ENCODE data around the gene H2BK1.
A peak's percentile ranks its signal among the peaks of the same experiment; 100 is the strongest.

The H2BK1 gene

DNA sequence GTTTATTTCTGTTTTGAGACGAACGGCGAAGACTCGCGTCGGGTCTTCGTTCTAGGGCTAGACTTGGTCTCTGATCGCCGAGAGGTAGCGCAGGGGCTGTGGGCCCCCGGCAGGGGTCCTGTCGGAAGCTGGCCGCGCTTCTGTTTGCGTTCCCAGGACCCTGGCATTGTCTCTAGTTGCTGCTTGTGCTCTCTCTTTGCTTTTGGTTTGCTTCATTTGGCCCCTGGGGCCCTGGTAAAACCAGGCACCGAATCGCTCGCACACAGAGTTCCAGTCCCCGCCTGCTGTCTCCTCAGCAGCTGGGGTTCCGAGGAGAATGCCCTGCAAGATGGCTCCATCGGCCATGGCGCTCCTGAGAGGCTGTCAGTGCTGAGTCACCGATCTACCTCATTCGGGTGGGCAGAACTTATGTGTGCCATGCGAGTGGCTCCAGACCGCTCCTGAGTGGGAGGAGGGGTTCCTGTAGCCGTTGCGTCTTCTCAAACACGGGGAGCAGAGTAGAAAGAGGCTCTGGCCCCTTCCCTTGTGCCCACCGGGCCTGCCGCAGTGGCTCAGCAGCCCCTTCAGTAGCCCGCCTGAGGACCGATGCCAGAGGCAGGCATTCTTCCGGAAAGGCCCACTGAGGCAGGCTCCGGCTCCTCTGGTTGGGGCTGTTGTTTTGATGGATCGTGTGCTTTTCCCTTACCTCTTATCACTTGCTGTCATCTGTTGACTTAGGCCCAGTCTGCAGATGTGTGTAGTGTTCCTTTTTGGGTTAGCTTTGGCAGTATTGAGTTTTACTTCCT, 22.8 kb upstream of the H2BK1 start:
- peaks cover 4% of the 10 kb centered on the region; the same call in 1 of the 2 replicates for H3F3A ChIP-seq (ENCODE audit: control insufficient read depth, insufficient read depth)
- H3K4me3 ChIP-seq (ENCODE audit: low read length), result peak overlapping the region; percentile 85
- peak overlapping the region; percentile 94 for H3K4me2 ChIP-seq (ENCODE audit: low read length)
- no peaks in the 10 kb centered on the region for H3K9me2 ChIP-seq (replicated peaks; ENCODE audit: control insufficient read depth, low read length)
- peaks cover 31% of the 10 kb centered on the region for H3K79me2 ChIP-seq (ENCODE audit: control insufficient read depth, low read length)
- H3K27me3 ChIP-seq (ENCODE audit: control insufficient read depth, low read length), result no peaks in the 10 kb centered on the region
- peaks cover 40% of the 10 kb centered on the region for H3K36me3 ChIP-seq (ENCODE audit: control insufficient read depth, low read length)
- no peak for TF ChIP-seq EZH2phosphoT487 (IDR thresholded peaks at IDR 0.05; ENCODE audit: borderline replicate concordance, low read length)
- TF ChIP-seq, protein P1, sequence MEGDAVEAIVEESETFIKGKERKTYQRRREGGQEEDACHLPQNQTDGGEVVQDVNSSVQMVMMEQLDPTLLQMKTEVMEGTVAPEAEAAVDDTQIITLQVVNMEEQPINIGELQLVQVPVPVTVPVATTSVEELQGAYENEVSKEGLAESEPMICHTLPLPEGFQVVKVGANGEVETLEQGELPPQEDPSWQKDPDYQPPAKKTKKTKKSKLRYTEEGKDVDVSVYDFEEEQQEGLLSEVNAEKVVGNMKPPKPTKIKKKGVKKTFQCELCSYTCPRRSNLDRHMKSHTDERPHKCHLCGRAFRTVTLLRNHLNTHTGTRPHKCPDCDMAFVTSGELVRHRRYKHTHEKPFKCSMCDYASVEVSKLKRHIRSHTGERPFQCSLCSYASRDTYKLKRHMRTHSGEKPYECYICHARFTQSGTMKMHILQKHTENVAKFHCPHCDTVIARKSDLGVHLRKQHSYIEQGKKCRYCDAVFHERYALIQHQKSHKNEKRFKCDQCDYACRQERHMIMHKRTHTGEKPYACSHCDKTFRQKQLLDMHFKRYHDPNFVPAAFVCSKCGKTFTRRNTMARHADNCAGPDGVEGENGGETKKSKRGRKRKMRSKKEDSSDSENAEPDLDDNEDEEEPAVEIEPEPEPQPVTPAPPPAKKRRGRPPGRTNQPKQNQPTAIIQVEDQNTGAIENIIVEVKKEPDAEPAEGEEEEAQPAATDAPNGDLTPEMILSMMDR (IDR thresholded peaks at IDR 0.05; ENCODE audit: low read depth, low read length, poor library complexity, severe bottlenecking), result no peak
- H3K9me3 ChIP-seq (ENCODE audit: control insufficient read depth, insufficient read depth, low read length), result no peaks in the 10 kb centered on the region
- H4K20me1 ChIP-seq (ENCODE audit: control insufficient read depth, insufficient read depth, low read depth, low read length), result 0 out of 2 replicates have a peak, but pooled peaks cover 7% of the 10 kb centered on the region
- peak overlapping the region; percentile 4; the same call in 1 of the 2 replicates for H3K27ac ChIP-seq (ENCODE audit: low read depth, low read length)
- H3K4me1 ChIP-seq (ENCODE audit: control insufficient read depth, low read length), result peaks cover 25% of the 10 kb centered on the region

DNA sequence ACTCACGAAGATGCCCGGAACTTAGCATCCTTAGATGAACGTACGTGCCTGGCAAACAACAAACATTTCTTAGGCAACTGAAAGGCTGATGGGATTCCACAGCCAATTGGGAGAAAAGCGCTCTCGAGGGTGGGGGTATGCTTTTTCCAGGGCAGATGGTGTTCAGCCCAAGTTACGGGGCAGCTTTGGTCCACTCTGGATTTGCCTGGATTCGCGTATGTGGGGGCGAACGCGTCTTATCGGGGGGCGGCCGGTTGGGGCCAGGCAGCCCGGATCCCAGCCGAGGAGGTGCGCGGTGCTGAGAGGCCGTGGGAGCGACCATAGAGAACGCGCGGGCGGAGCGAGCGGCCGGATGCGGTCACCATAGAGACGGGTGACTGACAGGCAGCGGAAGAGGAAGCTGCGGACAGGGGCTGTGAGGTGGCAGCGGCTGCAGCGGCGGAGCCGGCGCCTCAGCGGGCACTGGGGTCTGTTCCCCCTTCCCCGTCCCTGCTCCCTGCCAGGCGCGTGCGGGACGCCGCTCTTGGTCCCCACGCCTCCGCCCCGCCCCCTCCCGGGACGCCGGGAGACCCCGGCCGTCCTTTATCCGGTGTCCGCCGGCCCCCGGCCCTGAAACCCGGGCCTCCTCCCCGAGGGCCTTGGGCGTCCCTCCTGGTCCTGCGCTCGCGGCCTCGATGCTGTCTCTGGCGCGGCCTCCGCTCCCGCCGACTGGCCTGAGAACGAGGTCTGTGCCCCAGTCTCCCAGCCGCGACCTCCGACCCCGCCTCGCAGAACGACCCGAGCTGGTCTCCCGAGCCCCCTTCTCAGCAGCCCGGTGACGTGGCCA, 22.0 kb upstream of the H2BK1 start, which contains the start of gene CHPF2:
Gene CHPF2 (plus strand): TSS at position 393 of the 826 bp plus-strand sequence. CDS start 1,529 bp downstream, outside the sequence.
- peaks cover 32% of the 10 kb centered on the region for H3K36me3 ChIP-seq (ENCODE audit: control insufficient read depth, low read length)
- no peaks in the 10 kb centered on the region for H3K9me2 ChIP-seq (replicated peaks; ENCODE audit: control insufficient read depth, low read length)
- no peak for TF ChIP-seq EZH2phosphoT487 (IDR thresholded peaks at IDR 0.05; ENCODE audit: borderline replicate concordance, low read length)
- TF ChIP-seq, protein P1 (IDR thresholded peaks at IDR 0.05; ENCODE audit: low read depth, low read length, poor library complexity, severe bottlenecking), result no peak
- H3K4me2 ChIP-seq (ENCODE audit: low read length), result peak within 1 kb of the TSS; percentile 94
- peaks cover 4% of the 10 kb centered on the region; the same call in 1 of the 2 replicates for H3F3A ChIP-seq (ENCODE audit: control insufficient read depth, insufficient read depth)
- peaks cover 36% of the 10 kb centered on the region for H3K79me2 ChIP-seq (ENCODE audit: control insufficient read depth, low read length)
- peak within 1 kb of the TSS; percentile 4; the same call in 1 of the 2 replicates for H3K27ac ChIP-seq (ENCODE audit: low read depth, low read length)
- no peaks in the 10 kb centered on the region for H3K27me3 ChIP-seq (ENCODE audit: control insufficient read depth, low read length)
- H4K20me1 ChIP-seq (ENCODE audit: control insufficient read depth, insufficient read depth, low read depth, low read length), result 0 out of 2 replicates have a peak, but pooled peaks cover 7% of the 10 kb centered on the region
- no peaks in the 10 kb centered on the region for H3K9me3 ChIP-seq (ENCODE audit: control insufficient read depth, insufficient read depth, low read length)
- H3K4me1 ChIP-seq (ENCODE audit: control insufficient read depth, low read length), result peaks cover 30% of the 10 kb centered on the region
- H3K4me3 ChIP-seq (ENCODE audit: low read length), result peak within 1 kb of the TSS; percentile 85

DNA sequence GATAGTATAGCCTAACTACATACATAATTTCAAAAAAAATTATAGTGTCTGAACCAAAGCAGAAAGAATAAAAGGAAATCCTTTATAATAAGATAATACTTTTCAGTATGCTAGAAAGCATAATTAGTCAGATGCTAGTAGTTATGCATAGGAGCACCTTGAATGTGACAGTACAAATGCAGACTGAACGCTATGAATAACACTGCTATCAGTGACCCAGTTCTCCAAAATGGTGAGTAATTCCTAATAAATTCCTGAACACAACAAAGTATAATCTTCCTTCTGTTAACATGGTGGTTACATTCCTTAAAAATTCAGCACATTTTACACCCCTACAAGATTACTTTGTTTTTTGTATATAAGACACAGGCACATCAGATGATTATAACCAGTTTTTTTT, 20.8 kb upstream of the H2BK1 start:
- H3K4me1 ChIP-seq (ENCODE audit: control insufficient read depth, low read length), result peaks cover 33% of the 10 kb centered on the region
- H3K9me3 ChIP-seq (ENCODE audit: control insufficient read depth, insufficient read depth, low read length), result no peaks in the 10 kb centered on the region
- no peak overlapping the region for H3K27ac ChIP-seq (ENCODE audit: low read depth, low read length)
- peaks cover 9% of the 10 kb centered on the region; the same call in 1 of the 2 replicates for H4K20me1 ChIP-seq (ENCODE audit: control insufficient read depth, insufficient read depth, low read depth, low read length)
- H3K79me2 ChIP-seq (ENCODE audit: control insufficient read depth, low read length), result peaks cover 46% of the 10 kb centered on the region
- TF ChIP-seq, protein P1 (IDR thresholded peaks at IDR 0.05; ENCODE audit: low read depth, low read length, poor library complexity, severe bottlenecking), result no peak
- no peak for TF ChIP-seq EZH2phosphoT487 (IDR thresholded peaks at IDR 0.05; ENCODE audit: borderline replicate concordance, low read length)
- no peaks in the 10 kb centered on the region for H3K27me3 ChIP-seq (ENCODE audit: control insufficient read depth, low read length)
- peaks cover 4% of the 10 kb centered on the region; the same call in 1 of the 2 replicates for H3F3A ChIP-seq (ENCODE audit: control insufficient read depth, insufficient read depth)
- peak overlapping the region; percentile 94; the same call in 1 of the 2 replicates for H3K4me2 ChIP-seq (ENCODE audit: low read length)
- peaks cover 23% of the 10 kb centered on the region for H3K36me3 ChIP-seq (ENCODE audit: control insufficient read depth, low read length)
- no peaks in the 10 kb centered on the region for H3K9me2 ChIP-seq (replicated peaks; ENCODE audit: control insufficient read depth, low read length)
- H3K4me3 ChIP-seq (ENCODE audit: low read length), result no peak overlapping the region

Measured in DOHH2 (cell line).